ENCODE measurements around the gene PAFAH2.
A peak's percentile ranks its signal among the peaks of the same experiment; 100 is the strongest.
"Not testable (repeated sequence)": the region's sequence is repeated elsewhere in the genome, so short reads cannot be mapped to it uniquely, and the experiment has no call there.

The PAFAH2 gene

GRCh38 chr1:25943511-25943910 lies 54.4 kb downstream of the PAFAH2 start:
- not testable (repeated sequence) for DNase-seq (ENCODE audit: insufficient read length, low spot score)
- peak; percentile 99 for FAIRE-seq

- no peak for DNase-seq (ENCODE audit: insufficient read length, low spot score)
- FAIRE-seq, result no peak
These were observed 60.9 kb downstream of the PAFAH2 start for GRCh38 chr1:25936947-25937346.

GRCh38 chr1:25933479-25934365 lies 64.1 kb downstream of the PAFAH2 start:
- FAIRE-seq, result no peak
- DNase-seq (ENCODE audit: insufficient read length, low spot score), result no peak

- FAIRE-seq; DNase-seq (ENCODE audit: insufficient read length, low spot score): not testable (repeated sequence)
These were observed 65.0 kb downstream of the PAFAH2 start for GRCh38 chr1:25932811-25933400.

- FAIRE-seq (no peak), DNase-seq (ENCODE audit: insufficient read length, low spot score) (no peak)
These were observed 65.5 kb downstream of the PAFAH2 start for GRCh38 chr1:25932321-25932720.

- FAIRE-seq (no peak), DNase-seq (ENCODE audit: insufficient read length, low spot score) (no peak)
These were observed 68.8 kb downstream of the PAFAH2 start for GRCh38 chr1:25929016-25929415.

- DNase-seq (ENCODE audit: insufficient read length, low spot score) (no peak), FAIRE-seq (no peak)
These were observed 70.2 kb downstream of the PAFAH2 start for GRCh38 chr1:25927521-25928265.

- FAIRE-seq, result no peak
- no peak for DNase-seq (ENCODE audit: insufficient read length, low spot score)
These were observed 70.9 kb downstream of the PAFAH2 start for GRCh38 chr1:25926731-25927496.

- FAIRE-seq, result no peak
These were observed 73.4 kb downstream of the PAFAH2 start for GRCh38 chr1:25924454-25924853.

GRCh38 chr1:25922971-25923552 lies 74.8 kb downstream of the PAFAH2 start:
- FAIRE-seq (peak; percentile 8), DNase-seq (ENCODE audit: insufficient read length, low spot score) (no peak)

More at GRCh38 chr1:25924454-25924853, 73.4 kb downstream of the PAFAH2 start:
- no peak for DNase-seq (ENCODE audit: insufficient read length, low spot score)

GRCh38 chr1:25922056-25922970 lies 75.5 kb downstream of the PAFAH2 start:
- FAIRE-seq (no peak), DNase-seq (ENCODE audit: insufficient read length, low spot score) (no peak)

GRCh38 chr1:25918615-25919014 lies 79.2 kb downstream of the PAFAH2 start:
- DNase-seq (ENCODE audit: insufficient read length, low spot score) (no peak), FAIRE-seq (no peak)

- DNase-seq (ENCODE audit: insufficient read length, low spot score), result no peak
- no peak for FAIRE-seq
These were observed 79.9 kb downstream of the PAFAH2 start for GRCh38 chr1:25917996-25918395.

GRCh38 chr1:25916460-25916859 lies 81.4 kb downstream of the PAFAH2 start:
- FAIRE-seq, result no peak
- no peak for DNase-seq (ENCODE audit: insufficient read length, low spot score)

- FAIRE-seq (no peak), DNase-seq (ENCODE audit: insufficient read length, low spot score) (no peak)
These were observed 83.5 kb downstream of the PAFAH2 start for GRCh38 chr1:25914074-25914995.

GRCh38 chr1:25913206-25913605 lies 84.7 kb downstream of the PAFAH2 start:
- DNase-seq (ENCODE audit: insufficient read length, low spot score) (no peak), FAIRE-seq (no peak)

- FAIRE-seq, result no peak
These were observed 85.6 kb downstream of the PAFAH2 start for GRCh38 chr1:25912076-25912831.

More at GRCh38 chr1:25912076-25912831, 85.6 kb downstream of the PAFAH2 start:
- DNase-seq (ENCODE audit: insufficient read length, low spot score), result no peak

Measured in GM19239 (cell line).